ENCODE measurements around the gene CHORDC1. TPM values are rescaled to one million over a fixed set of nuclear protein-coding genes. Genes with fewer than 3 reads are reported as not detected.

The CHORDC1 gene
- total and polyA plus RNA-seq, 2 of the 8 experiments (the other 6 are each of a cell fraction or from before 2014, with no cell fraction given) = 28.9 to 97.1 TPM

DNA sequence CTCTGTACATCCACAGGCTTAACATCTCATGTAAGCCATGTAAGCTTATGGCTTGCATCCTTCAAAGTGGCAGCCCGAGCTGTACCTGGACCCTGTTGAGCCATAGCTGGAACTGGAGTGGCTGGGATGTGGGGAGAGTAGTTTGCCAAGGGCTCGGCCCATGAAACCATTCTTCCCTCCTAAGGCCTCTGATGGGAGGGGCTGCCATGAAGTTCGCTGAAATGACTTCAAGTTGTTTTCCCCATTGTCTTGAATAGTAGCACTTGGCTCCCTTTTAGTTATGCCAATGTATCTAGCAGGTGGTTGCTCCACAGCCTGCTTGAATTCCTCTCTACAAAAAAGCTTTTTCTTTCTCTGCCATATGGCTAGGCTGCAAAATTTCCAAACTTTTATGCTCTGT is 5.2 kb upstream of the CHORDC1 start (continued):
- TF ChIP-seq RAD21 (IDR thresholded peaks at IDR 0.05 in 1 of 2, conservative IDR thresholded peaks at IDR 0.05 in 1 of 2; ENCODE audit: low read depth in 2 of 2, low read length in 2 of 2) (no peak), SAP30 (IDR thresholded peaks at IDR 0.05; ENCODE audit: insufficient read depth, insufficient replicate concordance, low read length) (no peak), TAF7 (optimal IDR thresholded peaks at IDR 0.05; ENCODE audit: borderline replicate concordance, low read depth, low read length) (no peak)
